ENCODE data around the gene SLC6A18.

Gene SLC6A18

GRCh38 chr5:1246711-1247431 lies 21.7 kb downstream of the SLC6A18 start (continued):
- TF ChIP-seq PRDM2 (tag by site-specific recombination; IDR thresholded peaks at IDR 0.05; ENCODE audit: borderline replicate concordance) (no peak), MYNN (tag by site-specific recombination; IDR thresholded peaks at IDR 0.05; ENCODE audit: borderline replicate concordance) (no peak), KLF1 (tag by site-specific recombination; IDR thresholded peaks at IDR 0.05) (0 out of 2 replicates have a peak, but pooled peaks have one; percentile 22), ZNF202 (tag by site-specific recombination; IDR thresholded peaks at IDR 0.05; ENCODE audit: borderline replicate concordance) (no peak), GLI2 (tag by site-specific recombination; IDR thresholded peaks at IDR 0.05; ENCODE audit: borderline replicate concordance, low read depth) (no peak), ZNF791 (tag by site-specific recombination; IDR thresholded peaks at IDR 0.05) (no peak), ZSCAN30 (tag by site-specific recombination; IDR thresholded peaks at IDR 0.05) (no peak), RBAK (tag by site-specific recombination; IDR thresholded peaks at IDR 0.05) (no peak), ZBTB8A (tag by site-specific recombination; IDR thresholded peaks at IDR 0.05) (no peak), ZNF214 (tag by site-specific recombination; IDR thresholded peaks at IDR 0.05; ENCODE audit: borderline replicate concordance) (no peak), ZNF560 (tag by site-specific recombination; IDR thresholded peaks at IDR 0.05; ENCODE audit: borderline replicate concordance) (no peak), TCF7L2 (IDR thresholded peaks at IDR 0.05; ENCODE audit: borderline replicate concordance, low read depth, low read length) (no peak), ZNF2 (tag by site-specific recombination; IDR thresholded peaks at IDR 0.05) (0 out of 2 replicates have a peak, but pooled peaks have one; percentile 24), TRIM28 (IDR thresholded peaks at IDR 0.05; ENCODE audit: borderline replicate concordance, low read length) (no peak), ZNF670 (tag by site-specific recombination; IDR thresholded peaks at IDR 0.05; ENCODE audit: low read depth) (no peak), OVOL3 (tag by site-specific recombination; IDR thresholded peaks at IDR 0.05) (no peak), SP3 (tag by site-specific recombination; IDR thresholded peaks at IDR 0.05) (peak; percentile 16; the same call in 1 of the 2 replicates), ZNF18 (tag by site-specific recombination; IDR thresholded peaks at IDR 0.05) (no peak), GLIS2 (tag by site-specific recombination; IDR thresholded peaks at IDR 0.05) (peak; percentile 67; the same call in 1 of the 2 replicates), KLF9 (tag by site-specific recombination; IDR thresholded peaks at IDR 0.05; ENCODE audit: low read depth) (no peak), ZNF324 (tag by site-specific recombination; IDR thresholded peaks at IDR 0.05) (0 out of 2 replicates have a peak, but pooled peaks have one; percentile 35), BCL11B (tag by site-specific recombination; IDR thresholded peaks at IDR 0.05; ENCODE audit: low read depth) (no peak), KLF7 (tag by site-specific recombination; IDR thresholded peaks at IDR 0.05; ENCODE audit: borderline replicate concordance) (no peak), ZNF555 (tag by site-specific recombination; conservative IDR thresholded peaks at IDR 0.05) (no peak), ZNF621 (tag by site-specific recombination; IDR thresholded peaks at IDR 0.05) (no peak), ZNF311 (tag by site-specific recombination; IDR thresholded peaks at IDR 0.05; ENCODE audit: borderline replicate concordance) (no peak), ELK4 (IDR thresholded peaks at IDR 0.05; ENCODE audit: borderline replicate concordance, low read depth, low read length) (no peak), ZNF658 (tag by site-specific recombination; IDR thresholded peaks at IDR 0.05) (no peak)
- TF ChIP-seq, protein P1, sequence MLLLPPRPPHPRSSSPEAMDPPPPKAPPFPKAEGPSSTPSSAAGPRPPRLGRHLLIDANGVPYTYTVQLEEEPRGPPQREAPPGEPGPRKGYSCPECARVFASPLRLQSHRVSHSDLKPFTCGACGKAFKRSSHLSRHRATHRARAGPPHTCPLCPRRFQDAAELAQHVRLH (tag by site-specific recombination; IDR thresholded peaks at IDR 0.05): no peak
- TF ChIP-seq, protein P2, sequence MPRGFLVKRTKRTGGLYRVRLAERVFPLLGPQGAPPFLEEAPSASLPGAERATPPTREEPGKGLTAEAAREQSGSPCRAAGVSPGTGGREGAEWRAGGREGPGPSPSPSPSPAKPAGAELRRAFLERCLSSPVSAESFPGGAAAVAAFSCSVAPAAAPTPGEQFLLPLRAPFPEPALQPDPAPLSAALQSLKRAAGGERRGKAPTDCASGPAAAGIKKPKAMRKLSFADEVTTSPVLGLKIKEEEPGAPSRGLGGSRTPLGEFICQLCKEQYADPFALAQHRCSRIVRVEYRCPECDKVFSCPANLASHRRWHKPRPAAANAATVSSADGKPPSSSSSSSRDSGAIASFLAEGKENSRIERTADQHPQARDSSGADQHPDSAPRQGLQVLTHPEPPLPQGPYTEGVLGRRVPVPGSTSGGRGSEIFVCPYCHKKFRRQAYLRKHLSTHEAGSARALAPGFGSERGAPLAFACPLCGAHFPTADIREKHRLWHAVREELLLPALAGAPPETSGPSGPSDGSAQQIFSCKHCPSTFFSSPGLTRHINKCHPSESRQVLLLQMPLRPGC (tag by site-specific recombination; IDR thresholded peaks at IDR 0.05): no peak
